Mucosa of stomach (tissue), 1 donor: ENCODE data around the gene DUSP28.

Experiments
- H3K27me3 ChIP-seq: one replicate; pipeline ENCODE4 v1.7.0; 2013; ENCODE audit warnings: mild to moderate bottlenecking, low read length; ENCODE audit not compliant: control insufficient read depth, insufficient read depth
- H3K36me3 ChIP-seq: one replicate; pipeline ENCODE4 v1.7.0; 2013; ENCODE audit warnings: low read length; ENCODE audit not compliant: control insufficient read depth, insufficient read depth
- H3K4me1 ChIP-seq: one replicate; pipeline ENCODE4 v1.7.0; 2013; ENCODE audit warnings: mild to moderate bottlenecking, low read length; ENCODE audit not compliant: control insufficient read depth, insufficient read depth
- H3K4me3 ChIP-seq: one replicate; pipeline ENCODE4 v1.7.0; 2013; ENCODE audit warnings: low read length
- H3K9ac ChIP-seq: one replicate; pipeline ENCODE4 v1.7.0; 2013; ENCODE audit warnings: mild to moderate bottlenecking, low read length, moderate library complexity
- H3K9me3 ChIP-seq: one replicate; pipeline ENCODE4 v1.7.0; 2013; ENCODE audit warnings: mild to moderate bottlenecking, low read length, moderate library complexity; ENCODE audit not compliant: control insufficient read depth
- donor health status: Pancreatic carcinoma.

Gene DUSP28

DNA sequence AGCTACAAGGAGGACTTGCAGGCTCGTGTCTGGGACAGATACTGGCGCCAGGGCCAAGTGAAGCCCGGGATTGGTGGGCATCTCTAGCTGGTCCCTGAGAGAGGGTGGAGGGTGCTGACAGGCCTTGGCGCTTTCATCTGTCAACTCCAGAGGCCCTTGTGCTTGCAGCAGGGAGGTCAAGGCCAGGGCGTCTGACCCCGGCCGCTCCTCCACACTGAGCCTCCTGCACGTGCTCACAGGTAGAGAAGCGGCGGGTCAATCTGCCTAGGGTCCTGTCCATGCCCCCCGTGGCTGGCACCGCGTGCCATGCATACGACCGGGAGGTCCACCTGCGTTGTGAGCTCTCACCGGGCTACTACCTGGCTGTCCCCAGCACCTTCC, 35.9 kb downstream of the DUSP28 start:
- no peak overlapping the region for H3K4me3 ChIP-seq
- no peaks in the 10 kb centered on the region for H3K27me3 ChIP-seq
- no peak overlapping the region for H3K9ac ChIP-seq
- H3K4me1 ChIP-seq, result peaks cover 22% of the 10 kb centered on the region
- no peaks in the 10 kb centered on the region for H3K9me3 ChIP-seq
- peaks cover 14% of the 10 kb centered on the region for H3K36me3 ChIP-seq

DNA sequence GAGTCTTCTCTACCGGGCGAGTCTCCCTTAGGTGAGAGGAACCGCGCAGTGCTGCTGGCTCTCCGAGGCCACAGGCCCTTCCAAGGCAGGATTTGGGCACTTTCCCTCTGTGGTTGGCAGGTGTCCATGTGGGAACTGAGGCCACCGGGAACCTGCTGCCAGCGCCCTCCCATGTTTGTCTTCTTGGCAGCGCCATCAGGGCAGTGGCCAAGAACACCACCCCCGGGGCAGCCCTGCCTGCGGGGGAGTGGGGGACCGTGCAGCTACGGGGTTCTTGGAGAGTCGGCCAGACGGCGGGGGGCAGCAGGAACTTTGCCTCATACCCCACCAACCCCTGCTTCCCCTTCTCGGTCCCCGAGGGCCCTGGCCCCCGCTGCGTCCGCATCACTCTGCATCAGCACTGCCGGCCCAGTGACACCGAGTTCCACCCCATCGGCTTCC, 36.4 kb downstream of the DUSP28 start:
- no peak overlapping the region for H3K4me3 ChIP-seq
- H3K4me1 ChIP-seq, result peaks cover 22% of the 10 kb centered on the region
- H3K27me3 ChIP-seq, result no peaks in the 10 kb centered on the region
- H3K36me3 ChIP-seq, result peaks cover 10% of the 10 kb centered on the region
- no peak overlapping the region for H3K9ac ChIP-seq
- H3K9me3 ChIP-seq, result no peaks in the 10 kb centered on the region

DNA sequence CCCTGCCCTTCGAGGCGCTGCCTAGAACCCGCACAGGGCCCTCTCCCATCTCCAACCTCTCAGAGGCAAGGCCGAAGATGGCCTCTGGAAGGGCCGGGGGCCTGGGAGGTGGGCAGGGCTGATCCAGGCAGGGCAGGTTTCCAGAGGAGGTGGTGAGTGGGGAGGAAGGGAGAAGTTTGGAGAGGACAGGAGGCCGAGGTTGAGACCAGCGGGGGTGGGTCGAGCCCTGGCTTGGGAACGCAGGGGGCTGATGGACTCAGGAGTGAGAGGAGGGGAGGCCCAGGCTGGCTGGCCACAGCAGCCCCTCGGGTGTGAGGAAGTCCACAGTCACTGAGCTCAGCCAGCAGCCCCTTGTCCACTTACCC, 36.9 kb downstream of the DUSP28 start:
- H3K36me3 ChIP-seq, result peaks cover 10% of the 10 kb centered on the region
- no peaks in the 10 kb centered on the region for H3K9me3 ChIP-seq
- peaks cover 22% of the 10 kb centered on the region for H3K4me1 ChIP-seq
- no peak overlapping the region for H3K4me3 ChIP-seq
- H3K27me3 ChIP-seq, result no peaks in the 10 kb centered on the region
- no peak overlapping the region for H3K9ac ChIP-seq

DNA sequence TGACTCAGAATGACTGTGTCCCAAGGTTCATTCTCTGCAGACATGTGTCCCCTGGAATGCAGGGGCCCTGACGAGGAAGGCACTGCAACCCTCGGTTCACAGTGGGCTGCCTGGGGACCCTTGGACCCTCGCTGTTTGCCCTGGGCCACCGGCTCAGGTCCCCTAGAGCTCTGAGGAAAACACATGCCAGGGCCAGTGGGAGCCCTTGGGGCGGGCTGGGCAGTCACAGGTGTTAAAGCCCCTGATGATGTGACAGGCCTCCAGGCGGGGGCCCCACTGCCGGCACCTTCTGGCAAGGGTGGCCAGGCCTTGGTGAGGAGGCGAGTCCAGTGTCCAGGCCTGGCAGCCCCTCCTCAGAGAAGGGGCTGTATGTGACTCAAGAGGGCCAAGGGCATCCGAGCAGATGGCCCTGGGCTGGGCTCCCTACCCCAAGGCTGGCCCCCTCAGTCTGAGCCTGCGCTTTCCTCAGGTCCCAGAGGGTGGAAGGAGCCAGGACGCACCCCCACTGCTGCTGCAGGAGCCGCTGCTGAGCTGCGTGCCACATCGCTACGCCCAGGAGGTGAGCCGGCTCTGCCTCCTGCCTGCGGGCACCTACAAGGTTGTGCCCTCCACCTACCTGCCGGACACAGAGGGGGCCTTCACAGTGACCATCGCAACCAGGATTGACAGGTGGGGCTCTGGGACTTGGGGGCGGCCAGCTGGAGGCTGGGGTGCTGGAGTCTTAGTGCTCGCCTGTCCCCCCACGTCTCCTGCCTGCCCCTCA, 37.4 kb downstream of the DUSP28 start:
- Histone ChIP-seq H3K4me1 (peaks cover 22% of the 10 kb centered on the region), H3K36me3 (peaks cover 10% of the 10 kb centered on the region), H3K9me3 (no peaks in the 10 kb centered on the region), H3K4me3 (no peak overlapping the region), H3K27me3 (no peaks in the 10 kb centered on the region), H3K9ac (no peak overlapping the region)

DNA sequence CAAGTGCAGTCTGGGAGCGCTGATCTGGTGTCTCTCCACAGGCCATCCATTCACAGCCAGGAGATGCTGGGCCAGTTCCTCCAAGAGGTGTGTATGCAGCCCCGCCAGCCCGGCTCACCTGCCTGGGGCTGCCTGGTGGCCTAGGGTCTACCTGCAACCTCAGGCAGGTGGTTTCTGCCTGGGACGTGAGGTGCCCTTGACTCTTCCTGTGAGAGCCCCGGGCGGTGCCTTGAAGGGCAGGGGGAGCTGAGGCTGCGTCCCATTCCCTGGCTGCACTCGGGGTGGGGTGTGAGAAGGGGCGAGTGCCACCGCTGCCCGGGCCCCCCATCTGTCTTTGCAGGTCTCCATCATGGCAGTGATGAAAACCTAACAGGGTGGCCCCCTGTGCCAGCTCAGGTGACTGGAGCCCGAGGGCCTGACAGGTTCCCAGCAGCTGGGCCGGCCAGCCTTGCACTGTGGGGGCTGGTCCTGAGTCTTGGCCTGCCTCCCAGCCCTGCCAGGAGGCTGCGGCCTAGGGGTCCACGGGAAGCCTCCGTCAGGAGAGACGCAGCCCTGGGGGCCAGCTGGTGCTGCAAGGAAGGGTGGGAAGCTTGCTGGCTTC, 38.3 kb downstream of the DUSP28 start:
- Histone ChIP-seq H3K27me3 (no peaks in the 10 kb centered on the region), H3K9me3 (no peaks in the 10 kb centered on the region), H3K9ac (no peak overlapping the region), H3K4me1 (peaks cover 30% of the 10 kb centered on the region), H3K36me3 (peaks cover 10% of the 10 kb centered on the region), H3K4me3 (no peak overlapping the region)

DNA sequence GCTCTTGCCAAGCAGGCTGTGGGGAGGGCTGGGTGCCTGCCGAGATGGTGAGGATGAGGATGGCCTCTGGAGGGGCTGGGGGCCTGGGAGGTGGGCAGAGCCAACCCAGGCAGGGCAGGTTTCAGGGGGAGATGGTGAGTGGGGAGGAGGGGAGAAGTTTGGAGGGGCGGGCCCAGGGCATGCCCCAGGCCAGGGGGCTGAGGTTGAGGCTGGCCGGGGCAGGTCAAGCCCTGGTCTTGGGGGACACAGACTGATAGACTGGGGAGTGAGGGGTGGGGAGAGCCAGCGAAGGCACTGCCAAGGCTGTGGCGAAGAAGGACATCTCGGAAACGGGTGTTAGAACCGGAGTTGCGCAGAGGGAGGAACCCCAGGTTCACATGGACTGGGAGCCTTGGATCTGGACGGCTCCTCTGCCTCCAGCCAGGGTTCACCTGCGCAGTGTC, 39.0 kb downstream of the DUSP28 start:
- H3K4me1 ChIP-seq, result peaks cover 37% of the 10 kb centered on the region
- no peaks in the 10 kb centered on the region for H3K27me3 ChIP-seq
- H3K4me3 ChIP-seq, result no peak overlapping the region
- H3K9ac ChIP-seq, result no peak overlapping the region
- no peaks in the 10 kb centered on the region for H3K9me3 ChIP-seq
- H3K36me3 ChIP-seq, result peaks cover 10% of the 10 kb centered on the region

DNA sequence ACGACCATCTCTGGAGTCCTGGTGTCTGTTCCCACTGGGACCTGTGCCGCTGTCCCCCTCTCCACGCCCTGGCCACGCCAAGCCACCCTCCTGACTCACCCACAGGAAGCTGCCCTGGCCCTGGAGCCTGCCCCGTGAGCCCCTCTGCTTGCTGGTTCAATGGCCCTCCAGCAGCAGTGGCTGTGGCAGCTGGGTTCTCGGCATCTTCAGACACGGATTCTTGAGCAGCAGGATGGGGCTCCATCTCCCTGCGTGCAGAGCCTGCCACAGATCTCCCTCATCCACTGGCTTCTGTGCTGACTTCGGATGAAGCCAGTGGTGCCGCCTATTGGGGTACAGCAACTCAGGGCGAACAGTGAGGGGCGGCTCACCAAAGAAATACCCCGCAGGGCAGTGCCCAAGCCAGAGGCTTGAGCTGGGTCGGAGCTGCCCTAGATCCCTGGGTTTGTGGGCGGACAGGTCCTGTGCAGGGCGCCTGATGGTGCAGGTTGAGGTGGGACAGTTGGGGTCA, 40.3 kb downstream of the DUSP28 start:
- H3K4me1 ChIP-seq, result peaks cover 42% of the 10 kb centered on the region
- no peak overlapping the region for H3K9ac ChIP-seq
- H3K36me3 ChIP-seq, result peaks cover 10% of the 10 kb centered on the region
- H3K9me3 ChIP-seq, result no peaks in the 10 kb centered on the region
- no peak overlapping the region for H3K4me3 ChIP-seq
- H3K27me3 ChIP-seq, result no peaks in the 10 kb centered on the region

DNA sequence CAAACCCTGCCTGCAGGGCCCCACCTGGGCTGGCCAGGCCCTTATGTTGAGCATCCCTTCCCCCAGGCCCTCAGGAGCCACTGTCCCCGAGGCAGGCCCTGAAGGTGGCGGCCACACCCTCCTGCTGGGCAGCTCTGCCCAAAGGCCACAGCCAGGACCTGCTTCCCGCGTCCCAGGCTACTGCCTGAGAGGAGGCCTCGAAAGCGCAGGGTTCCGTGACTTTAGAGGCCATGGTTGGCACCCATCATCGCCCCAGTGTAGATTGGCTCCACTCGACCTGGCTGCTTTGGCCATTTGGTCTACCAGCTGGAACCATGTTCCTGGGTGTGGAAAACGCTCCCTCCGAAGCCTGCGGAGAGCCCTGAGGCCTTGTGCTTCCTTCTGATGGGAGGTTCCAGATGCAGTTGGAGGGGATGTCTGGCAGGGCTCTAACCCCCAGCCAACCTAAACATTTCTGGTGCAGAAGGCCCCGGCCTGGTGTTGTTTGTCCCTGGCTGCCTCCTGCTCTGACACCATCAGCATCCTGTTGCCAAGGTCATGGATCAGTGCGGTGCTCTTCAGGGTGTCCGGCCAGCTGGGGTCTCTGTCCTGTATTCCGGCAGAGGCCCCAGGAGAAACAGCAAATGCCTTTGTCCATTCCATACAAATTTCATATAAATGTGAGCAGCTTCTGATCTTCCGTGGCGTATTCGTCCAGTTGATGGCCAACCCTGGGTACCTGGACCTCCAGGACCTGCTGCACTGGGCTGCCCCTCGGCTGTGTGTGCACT, 41.1 kb downstream of the DUSP28 start:
- no peaks in the 10 kb centered on the region for H3K27me3 ChIP-seq
- H3K4me1 ChIP-seq, result peaks cover 39% of the 10 kb centered on the region
- H3K4me3 ChIP-seq, result no peak overlapping the region
- H3K36me3 ChIP-seq, result peaks cover 10% of the 10 kb centered on the region
- no peaks in the 10 kb centered on the region for H3K9me3 ChIP-seq
- no peak overlapping the region for H3K9ac ChIP-seq

DNA sequence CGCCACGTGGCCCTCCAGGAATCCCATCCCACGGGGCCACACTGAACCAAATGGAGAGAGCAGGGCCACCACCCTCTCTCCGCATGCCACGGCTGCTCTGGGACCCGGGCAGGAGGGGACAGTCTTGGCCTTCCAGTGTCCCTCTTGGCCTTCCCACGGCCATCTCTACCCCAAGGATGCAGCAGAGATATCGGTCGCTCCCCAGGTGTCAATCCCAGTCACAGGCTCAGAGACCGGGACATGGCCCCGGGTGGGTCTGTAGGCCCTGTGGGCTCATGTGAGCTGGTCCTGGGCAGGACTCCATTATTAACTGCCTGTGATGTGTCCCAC, 41.6 kb downstream of the DUSP28 start:
- peaks cover 10% of the 10 kb centered on the region for H3K36me3 ChIP-seq
- H3K27me3 ChIP-seq, result no peaks in the 10 kb centered on the region
- peaks cover 38% of the 10 kb centered on the region for H3K4me1 ChIP-seq
- no peak overlapping the region for H3K4me3 ChIP-seq
- H3K9me3 ChIP-seq, result no peaks in the 10 kb centered on the region
- H3K9ac ChIP-seq, result no peak overlapping the region

DNA sequence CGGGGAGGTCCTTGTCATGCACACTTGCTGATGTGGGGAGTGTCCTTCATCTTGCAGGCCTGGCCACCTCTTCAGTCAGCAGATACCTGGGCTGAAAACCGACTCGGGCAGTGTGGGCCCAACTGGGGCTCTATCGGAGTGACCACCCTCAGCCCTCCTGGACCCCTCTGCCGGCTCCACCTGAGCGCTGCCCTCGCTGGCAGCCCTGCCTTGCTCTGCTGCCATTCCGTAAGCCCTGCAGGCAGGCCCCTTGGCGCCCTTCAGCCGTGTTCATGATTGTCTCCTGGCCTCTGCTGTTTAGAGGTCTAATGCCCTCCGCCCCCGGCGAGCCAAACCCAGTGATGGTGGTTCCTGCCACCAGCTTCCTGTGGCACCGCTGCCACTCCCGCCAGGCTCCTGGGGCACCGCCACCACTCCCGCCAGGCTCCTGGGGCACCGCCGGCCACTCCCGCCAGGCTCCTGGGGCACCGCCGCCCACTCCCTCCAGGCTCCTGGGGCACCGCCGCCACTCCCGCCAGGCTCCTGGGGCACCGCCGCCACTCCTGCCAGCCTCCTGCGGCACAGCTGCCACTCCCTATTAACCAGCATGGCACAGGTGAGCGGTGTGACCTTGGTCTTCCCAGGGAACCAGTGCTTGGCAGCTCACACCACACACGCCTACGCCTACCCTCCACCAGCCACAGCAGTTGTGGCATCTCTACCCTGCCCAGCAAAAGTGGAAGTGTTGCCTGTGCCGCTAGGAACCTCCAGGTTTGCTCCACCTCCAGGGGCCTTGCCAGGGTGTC, 42.3 kb downstream of the DUSP28 start:
- Histone ChIP-seq H3K4me3 (no peak overlapping the region), H3K4me1 (peaks cover 35% of the 10 kb centered on the region), H3K36me3 (peaks cover 10% of the 10 kb centered on the region), H3K27me3 (no peaks in the 10 kb centered on the region), H3K9me3 (no peaks in the 10 kb centered on the region), H3K9ac (no peak overlapping the region)

DNA sequence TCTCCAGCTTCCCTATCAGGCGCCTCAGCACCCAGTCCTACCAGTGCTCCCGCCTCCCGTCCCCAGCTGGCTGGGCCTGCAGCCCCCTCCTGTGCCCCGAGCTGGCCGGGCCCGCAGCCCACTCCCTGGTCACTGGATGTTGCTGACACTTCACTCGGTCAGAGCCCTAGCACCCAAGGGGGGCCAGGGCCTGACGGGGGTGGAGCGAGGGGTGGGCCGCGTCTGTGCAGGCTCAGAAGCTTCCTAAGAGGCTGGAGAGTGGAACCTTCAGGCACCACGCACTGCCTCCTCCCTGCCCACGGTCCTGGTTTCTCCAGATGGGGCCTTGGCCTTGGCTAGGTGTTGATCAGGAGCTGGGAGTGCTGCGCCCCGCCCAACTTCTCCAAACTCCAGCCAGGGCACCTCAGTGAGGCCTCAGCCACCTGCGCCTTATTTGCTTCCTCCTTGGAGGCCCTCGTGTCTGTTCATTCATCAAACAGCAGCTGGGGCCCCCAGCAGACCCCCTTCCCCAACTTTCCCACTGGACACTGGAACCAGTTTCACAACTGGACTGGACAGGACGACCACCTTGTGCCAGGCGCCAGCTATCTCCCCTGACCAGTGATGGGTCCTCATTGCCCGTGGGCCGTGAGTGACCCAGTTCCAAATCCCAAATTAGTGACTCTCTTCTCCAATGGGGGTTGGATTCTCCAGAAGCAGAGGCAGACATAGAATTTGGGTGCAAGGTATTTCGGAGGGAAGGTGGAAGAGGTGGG, 43.1 kb downstream of the DUSP28 start:
- Histone ChIP-seq H3K4me3 (no peak overlapping the region), H3K4me1 (peaks cover 35% of the 10 kb centered on the region), H3K27me3 (no peaks in the 10 kb centered on the region), H3K9ac (no peak overlapping the region), H3K9me3 (no peaks in the 10 kb centered on the region), H3K36me3 (peaks cover 2% of the 10 kb centered on the region)
